ENCODE measurements around the gene JAZF1.

Gene JAZF1

GRCh38 chr7:28133872-28134271 is 46.7 kb downstream of the JAZF1 start:
- no peak for DNase-seq

- no peak for DNase-seq
These were observed 47.4 kb downstream of the JAZF1 start for GRCh38 chr7:28132959-28133870.

GRCh38 chr7:28130277-28130676 is 50.3 kb downstream of the JAZF1 start:
- no peak for DNase-seq

- no peak for DNase-seq
These were observed 52.0 kb downstream of the JAZF1 start for GRCh38 chr7:28128608-28129007.

- DNase-seq: no peak
These were observed 54.1 kb downstream of the JAZF1 start for GRCh38 chr7:28126410-28127041.

- DNase-seq: no peak
These were observed 54.9 kb downstream of the JAZF1 start for GRCh38 chr7:28125431-28126409.

GRCh38 chr7:28124413-28124812 is 56.2 kb downstream of the JAZF1 start:
- DNase-seq: no peak

- DNase-seq: no peak
These were observed 56.8 kb downstream of the JAZF1 start for GRCh38 chr7:28123752-28124151.

- no peak for DNase-seq
These were observed 59.1 kb downstream of the JAZF1 start for GRCh38 chr7:28121496-28121895.

- no peak for DNase-seq
These were observed 64.6 kb downstream of the JAZF1 start for GRCh38 chr7:28116041-28116440.

- DNase-seq: no peak
These were observed 65.3 kb downstream of the JAZF1 start for GRCh38 chr7:28115261-28115660.

- no peak for DNase-seq
These were observed 66.5 kb downstream of the JAZF1 start for GRCh38 chr7:28114056-28114455.

- DNase-seq: no peak
These were observed 67.6 kb downstream of the JAZF1 start for GRCh38 chr7:28112883-28113540.

- DNase-seq: no peak
These were observed 68.1 kb downstream of the JAZF1 start for GRCh38 chr7:28112467-28112866.

- no peak for DNase-seq
These were observed 68.6 kb downstream of the JAZF1 start for GRCh38 chr7:28112012-28112411.

- no peak for DNase-seq
These were observed 70.1 kb downstream of the JAZF1 start for GRCh38 chr7:28110427-28111012.

- DNase-seq: no peak
These were observed 71.8 kb downstream of the JAZF1 start for GRCh38 chr7:28108747-28109146.

- no peak for DNase-seq
These were observed 72.6 kb downstream of the JAZF1 start for GRCh38 chr7:28107960-28108359.

GRCh38 chr7:28106321-28106829 is 74.2 kb downstream of the JAZF1 start:
- DNase-seq: no peak

- DNase-seq: no peak
These were observed 75.4 kb downstream of the JAZF1 start for GRCh38 chr7:28105234-28105633.

GRCh38 chr7:28104811-28105210 is 75.8 kb downstream of the JAZF1 start:
- no peak for DNase-seq

GRCh38 chr7:28104041-28104541 is 76.5 kb downstream of the JAZF1 start:
- no peak for DNase-seq
